HG03064 (cell line): ENCODE results near the gene KRT28.
A peak's percentile ranks its signal among the peaks of the same experiment; 100 is the strongest.
"Not testable (repeated sequence)": the region's sequence is repeated elsewhere in the genome, so short reads cannot be mapped to it uniquely, and the experiment has no call there.

Experiments
- ATAC-seq: cut with Tn5 transposase; IDR thresholded peaks from one replicate; pipeline ENCODE4 v1.9.1; 2021; ENCODE audit warnings: low read depth; ENCODE audit not compliant: unreplicated experiment

Gene KRT28

DNA sequence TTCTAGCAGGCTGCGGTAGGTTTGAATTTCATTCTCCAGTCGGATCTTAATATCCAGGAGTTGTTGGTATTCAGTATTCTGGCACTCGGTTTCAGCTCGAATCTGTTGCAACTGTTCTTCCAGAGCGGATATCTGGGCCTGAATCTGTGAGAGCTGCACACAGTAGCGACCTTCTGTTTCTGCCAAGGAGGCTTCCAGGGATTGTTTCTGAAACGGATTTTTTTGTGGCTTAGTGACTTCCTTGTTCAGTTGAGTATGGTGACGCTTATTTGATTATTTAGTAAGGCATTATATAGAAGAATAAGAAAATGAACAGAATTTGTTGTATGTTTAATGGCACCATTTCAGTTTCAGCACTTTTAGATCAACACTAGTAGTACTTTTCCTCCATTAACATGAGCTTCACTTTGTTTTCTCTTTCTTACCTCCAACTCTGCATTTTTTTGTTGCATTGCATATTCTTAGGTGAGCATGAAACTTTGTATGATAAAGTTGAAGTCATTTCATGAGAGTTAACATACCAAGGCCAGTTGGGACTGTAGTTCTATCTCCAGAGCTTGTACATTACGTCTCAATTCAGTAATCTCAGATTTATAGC, 19.9 kb upstream of the KRT28 start:
- no peak for ATAC-seq

DNA sequence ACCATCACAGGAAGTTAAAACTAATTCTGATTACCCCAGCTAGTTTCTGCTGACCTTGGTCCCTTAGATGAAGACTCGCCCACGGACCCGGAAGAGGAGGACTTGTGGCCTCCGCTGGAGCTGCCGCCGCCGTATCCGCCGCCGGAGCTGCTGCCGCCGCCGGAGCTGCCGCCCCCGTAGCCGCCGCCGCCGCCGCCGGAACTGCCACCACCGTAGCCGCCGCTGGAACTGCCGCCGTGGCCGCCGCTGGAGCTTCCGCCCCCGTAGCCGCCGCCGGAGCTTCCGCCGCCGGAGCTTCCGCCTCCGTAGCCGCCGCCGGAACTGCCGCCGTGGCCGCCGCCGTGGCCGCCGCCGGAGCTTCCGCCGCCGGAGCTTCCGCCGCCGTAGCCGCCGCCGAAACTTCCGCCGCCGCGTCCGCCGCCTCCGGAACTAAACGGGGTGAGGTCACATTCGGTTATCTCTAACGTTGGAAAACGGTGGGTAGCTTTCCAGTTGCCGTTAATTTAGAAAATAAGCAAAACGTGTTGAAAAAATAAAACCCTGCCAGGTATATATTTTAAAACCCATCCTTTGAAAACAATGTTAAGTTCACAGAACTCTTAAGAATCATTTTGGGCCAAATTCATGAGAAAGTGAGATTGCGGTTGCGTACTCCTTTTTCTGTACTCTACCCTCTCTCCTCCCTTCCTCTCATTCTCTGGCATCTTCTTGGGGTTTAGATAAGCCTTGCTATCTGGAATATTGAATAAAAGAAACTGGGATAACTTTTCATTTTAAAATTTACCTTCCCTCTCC, 19.2 kb upstream of the KRT28 start:
- peak; percentile 57 for ATAC-seq

DNA sequence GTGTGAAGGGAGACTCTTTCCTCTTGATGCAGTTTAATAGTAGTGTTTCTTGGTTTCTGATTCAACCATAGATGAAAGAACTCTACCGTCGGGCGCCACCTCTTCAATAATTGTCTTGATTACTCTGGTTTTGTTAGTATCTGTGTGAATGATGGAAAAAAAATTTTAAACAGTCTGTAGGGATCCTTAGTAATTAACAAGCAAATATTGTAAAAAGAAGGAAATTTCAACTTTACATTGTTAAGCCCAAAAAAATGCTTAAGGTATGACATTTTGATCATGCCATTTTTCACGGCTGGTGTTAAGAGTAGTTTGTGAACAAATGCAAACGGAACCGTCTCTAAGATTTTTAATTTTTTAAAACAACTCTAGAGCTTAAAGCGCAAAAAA, 18.6 kb upstream of the KRT28 start:
- no peak for ATAC-seq

DNA sequence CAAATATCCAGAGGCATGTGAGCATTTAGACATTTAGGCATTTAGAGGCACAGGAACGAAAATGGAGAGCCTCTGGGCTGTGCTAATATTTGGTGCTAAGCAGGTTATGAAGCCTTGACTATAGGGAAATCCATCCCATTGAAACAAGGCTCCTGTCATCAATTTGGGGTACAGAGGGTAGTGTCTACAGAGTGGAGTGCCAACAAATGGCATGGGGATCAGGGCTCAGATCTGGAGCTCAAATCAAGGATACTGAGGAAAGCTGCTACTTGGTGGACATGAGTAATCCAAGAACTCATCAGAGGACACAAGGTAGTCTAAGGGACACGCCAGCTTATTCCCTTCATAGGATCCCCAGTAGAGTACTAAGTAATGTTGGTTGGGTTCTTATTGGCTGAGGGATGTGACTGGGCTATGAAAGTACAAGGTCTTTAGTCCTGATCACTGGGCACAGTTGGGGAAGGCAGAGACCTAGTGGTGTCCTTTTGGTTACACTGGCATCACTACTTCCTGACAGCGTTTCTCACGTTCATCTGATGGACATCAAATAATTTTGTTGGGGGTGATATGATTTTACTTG, 17.4 kb upstream of the KRT28 start:
- ATAC-seq = no peak

DNA sequence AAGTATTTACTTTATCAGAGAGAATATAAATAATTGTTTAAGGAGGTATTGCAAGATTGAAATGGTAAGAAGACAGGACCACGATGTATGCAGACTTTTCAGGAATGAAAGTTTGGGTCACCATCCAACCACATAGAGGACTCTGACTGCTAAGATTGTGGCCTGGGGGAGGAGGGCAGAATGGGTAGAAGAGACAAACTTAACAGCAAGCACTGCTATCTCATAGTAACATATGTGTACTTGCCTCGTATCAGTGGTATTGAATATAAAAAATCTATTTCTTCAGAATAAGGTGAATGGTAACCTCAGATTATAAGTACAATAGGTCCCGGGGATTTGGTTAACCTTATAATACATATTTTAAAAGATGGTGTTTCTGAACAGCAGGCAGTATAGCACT, 16.8 kb upstream of the KRT28 start:
- ATAC-seq = no peak

DNA sequence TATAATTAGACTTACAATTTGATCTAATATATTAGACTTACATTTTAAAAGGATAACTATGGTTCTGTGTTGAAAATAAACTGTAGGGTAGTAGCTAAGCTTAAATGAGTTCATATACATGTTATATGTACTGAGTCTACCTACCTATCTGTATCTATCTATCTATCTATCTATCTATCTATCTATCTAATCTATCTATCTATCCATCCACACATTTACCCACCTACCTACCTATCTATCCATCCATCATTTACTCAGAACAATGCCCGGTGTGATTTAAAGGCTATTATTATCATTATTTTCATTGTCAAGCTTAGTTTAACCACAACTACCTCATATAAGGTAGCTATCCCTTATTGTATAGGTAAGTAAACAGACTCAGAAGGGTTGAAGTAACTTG, 15.6 kb upstream of the KRT28 start:
- no peak for ATAC-seq

DNA sequence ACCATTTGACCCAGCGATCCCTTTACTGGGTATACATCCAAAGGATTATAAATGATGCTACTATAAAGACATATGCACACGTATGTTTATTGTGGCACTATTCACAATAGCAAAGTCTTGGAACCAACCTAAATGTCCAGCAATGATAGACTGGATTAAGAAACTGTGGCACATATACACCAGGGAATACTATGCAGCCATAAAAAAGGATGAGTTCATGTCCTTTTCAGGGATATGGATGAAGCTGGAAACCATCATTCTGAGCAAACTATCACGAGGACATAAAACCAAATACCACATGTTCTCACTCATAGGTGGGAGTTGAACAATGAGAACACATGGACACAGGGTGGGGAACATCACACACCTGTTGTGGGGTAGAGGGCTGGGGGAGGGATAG, 14.9 kb upstream of the KRT28 start:
- ATAC-seq = not testable (repeated sequence)

DNA sequence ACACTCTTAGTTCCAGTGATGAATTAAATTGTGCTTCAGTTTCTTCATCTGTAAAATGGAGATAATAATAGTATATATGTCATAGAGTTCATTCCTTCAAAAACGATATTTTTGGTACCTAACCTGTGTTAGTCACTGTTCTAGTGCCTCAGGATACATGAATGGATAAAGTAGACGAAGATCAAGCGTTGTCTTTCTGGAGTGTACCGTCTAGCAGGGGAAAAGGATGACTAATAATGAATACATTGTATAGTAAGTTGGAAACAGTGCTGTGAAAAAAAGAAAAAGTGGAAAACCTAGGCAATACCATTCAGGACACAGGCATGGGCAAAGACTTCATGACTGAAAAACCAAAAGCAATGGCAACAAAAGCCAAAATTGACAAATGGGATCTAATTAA, 14.0 kb upstream of the KRT28 start:
- ATAC-seq = no peak

DNA sequence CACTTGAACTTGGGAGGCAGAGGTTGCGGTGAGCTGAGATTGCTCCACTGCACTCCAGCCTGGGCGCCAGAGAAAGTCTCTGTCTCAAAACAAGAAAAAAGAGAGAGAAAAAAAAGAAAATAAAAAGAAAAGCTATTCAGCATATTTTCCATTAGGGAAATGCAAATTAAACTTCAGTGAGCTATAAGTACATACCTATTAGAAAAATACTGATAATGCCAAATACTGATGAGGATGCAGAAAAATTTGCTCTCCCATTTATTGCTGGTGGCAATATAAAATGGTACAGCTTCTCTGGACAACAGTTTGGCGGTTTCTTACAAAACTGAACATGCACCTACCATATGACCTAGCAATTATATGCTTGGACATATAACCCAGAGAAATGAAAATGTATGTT, 12.9 kb upstream of the KRT28 start:
- no peak for ATAC-seq

DNA sequence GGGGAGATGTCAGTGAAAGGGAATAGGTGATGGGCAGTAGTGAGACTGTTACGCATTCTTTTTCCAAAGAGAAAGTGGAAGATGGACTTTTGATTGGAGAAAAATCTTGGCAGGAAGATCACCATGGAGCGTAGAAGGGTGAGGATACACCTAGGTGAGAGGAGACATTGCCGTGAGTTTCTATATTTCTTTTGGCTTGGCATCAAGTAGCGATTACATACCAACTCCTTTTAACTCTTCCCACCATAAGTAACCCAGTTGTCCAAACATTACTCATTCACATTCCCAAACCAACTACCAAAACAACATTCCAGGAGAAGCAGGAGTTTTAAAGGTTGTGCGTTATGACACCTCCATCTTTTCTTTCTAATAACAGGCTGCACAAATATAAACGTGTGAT, 10.7 kb upstream of the KRT28 start:
- ATAC-seq = no peak

DNA sequence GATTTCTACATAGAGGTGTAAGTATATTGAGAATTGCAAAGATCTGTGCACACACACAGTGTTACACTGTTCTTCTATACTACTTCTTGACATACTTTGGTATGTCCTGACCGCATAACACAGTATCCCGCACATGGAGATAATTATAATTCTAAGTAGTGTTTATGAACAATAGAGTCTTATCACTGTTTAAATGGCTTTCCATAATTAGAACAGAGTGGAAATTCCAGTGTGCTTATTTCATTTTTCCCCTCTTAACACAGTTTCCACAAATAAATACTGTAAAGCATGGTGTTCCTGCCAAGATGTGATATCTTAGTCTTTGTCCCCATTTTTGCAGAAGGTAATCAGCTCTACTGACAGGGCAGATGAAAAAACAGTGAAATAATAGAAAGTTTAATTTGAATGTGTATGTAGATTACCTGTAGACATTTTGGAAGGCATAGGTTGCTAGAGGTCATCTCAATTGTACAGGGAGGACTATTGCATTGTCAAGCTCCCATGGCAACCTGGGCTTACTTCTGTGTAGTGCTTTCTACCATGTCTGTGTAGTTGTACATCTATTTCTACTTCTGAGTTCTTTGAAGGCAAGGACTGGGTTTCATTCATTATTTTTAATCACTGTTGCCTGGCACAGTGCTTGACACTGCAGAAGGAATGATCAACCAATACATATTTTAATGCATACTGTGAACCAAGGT, 10.1 kb upstream of the KRT28 start:
- ATAC-seq = no peak

DNA sequence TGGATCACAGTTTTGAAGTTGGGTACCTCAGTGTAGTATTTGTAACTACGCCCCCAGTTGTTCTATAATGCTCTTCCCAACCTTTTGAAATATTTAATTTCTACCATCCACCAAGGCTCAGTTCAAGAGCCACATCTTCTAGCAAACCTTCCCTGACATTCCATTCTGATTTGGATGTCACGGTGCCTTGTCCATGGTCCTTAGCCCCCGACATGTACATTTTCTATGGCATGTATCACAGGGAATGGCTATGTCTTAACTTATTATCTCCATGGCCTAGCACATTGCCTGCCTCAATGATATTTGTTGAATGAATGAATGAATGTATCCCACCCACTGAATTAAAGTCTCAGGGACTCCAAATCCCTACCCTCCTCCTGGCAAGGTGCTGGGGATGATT, 6.4 kb upstream of the KRT28 start:
- ATAC-seq = no peak

DNA sequence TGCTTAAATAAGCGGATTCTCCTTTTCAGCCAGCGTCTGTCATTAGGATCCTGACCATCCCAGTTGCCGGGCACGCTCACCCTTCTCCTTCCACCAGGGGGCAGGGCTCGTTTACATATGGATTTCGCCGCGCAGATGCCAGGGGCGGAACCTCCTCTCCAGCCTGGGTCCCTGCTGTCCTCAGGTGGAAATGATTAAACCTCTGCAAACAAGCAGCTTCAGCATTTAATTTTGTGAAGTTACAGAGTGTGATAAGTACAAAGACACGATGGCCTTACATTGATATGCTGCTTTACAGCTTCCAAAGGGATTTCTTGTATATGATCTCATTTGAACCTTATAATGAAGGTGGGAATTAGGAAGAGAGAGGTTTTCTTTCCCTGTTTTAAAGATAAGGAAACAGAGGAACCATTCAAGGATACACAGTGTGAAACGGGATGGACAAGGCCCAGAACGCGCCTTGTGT, 3.9 kb upstream of the KRT28 start:
- ATAC-seq = no peak

DNA sequence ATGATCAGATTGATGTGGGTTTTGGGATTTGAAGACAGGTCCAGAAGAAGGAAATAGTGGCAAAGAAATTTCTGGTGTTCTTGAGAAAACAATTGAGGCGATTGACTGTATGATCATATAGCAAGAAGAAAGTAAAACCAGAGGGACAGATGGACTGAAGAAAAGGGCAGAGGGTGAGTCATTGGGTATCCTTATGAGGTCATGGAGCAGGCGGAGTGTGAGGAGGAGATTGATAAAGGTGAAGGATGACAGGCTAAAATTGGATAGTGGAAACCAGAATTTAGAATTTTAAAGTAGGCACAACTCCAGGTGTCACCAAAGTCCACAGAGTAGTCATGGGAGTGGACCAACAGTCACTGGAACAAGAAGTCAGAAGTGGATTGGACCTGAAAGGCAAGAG, 1.4 kb upstream of the KRT28 start:
- ATAC-seq = no peak

DNA sequence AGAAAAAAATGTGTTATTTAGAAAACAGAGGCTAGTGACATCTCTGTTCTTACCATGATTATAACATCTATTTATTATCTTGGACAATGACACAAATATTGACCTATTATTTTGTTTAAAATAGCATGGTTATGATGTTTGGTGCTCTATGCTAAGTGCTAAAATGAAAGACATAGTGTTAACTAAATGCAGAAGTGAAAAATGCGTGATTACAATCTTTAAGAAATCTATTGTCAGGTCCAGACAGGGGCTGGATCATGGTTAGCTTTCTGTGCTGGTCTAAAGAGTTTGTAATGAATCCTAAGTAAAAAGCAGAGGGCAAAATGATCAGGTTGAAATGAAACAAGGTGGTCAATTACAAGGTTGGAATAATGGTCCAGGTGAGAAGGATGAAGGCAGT, 622 bp upstream of the KRT28 start:
- ATAC-seq = no peak

DNA sequence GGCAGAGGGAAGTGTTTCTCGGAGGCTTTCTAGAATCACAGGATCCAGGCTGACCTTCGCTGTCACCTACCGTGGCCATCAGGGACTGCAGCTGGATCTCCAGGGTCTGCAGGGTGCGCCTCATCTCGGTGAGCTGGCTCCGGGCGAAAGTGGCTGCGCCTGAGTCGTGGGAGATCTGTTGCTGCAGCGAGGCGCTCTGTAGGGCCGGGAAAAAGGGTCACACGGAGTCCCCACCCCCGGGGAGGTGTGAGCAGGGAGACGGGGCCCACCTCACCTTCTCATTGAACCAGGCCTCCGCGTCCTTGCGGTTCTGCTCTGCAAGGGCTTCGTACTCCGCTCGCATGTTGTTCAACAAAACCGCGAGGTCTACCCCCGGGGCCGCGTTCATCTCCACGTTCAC, 2.9 kb downstream of the KRT28 start:
- no peak for ATAC-seq

DNA sequence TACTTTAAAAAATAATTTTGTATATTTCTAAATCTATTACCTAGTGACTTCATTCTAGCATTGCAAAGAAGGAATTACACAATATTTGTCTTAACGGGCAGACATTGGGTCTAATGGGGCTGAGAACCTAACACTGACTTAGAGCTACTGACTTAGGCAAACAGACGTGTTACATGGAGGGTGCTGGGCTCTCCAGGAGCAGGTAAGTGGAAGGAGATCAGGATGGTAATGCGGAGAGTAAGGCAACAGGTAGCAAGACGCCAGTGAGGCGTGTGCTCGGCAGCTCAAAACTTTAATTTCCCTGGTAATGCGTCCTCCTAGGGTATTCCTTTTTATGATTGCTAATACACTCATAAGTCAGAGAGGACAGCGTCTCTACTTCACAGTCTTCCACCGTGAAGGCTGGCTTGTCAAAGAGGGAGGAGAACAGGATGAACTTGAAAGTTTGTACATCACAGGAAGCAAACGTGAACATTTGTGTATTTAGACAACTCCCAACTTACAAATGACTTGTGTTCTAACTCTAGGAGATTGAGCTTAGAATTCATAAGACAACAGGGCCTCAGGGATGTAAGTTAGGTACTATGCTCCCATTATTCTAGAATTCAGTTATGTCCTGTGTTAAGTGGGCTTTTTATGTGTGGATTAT, 4.6 kb downstream of the KRT28 start:
- no peak for ATAC-seq

DNA sequence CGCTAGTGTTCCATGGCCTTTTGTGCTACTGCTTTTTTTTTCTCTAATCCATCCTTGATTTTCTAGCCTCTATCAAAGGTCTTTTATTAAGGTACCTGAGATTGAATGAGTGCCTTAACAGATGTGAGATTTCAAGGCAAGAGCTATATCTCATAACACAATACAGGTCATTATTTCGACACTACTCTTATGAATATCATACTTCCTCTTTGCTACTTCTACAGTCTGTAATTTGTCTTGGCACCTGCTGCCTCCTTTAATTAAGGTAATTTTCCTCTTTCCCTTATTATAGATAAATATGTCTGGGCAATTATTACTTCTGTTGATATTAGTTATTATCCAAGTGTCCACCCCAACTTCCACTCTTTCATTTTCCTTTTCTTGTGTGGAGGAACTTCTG, 5.3 kb downstream of the KRT28 start:
- ATAC-seq = no peak

DNA sequence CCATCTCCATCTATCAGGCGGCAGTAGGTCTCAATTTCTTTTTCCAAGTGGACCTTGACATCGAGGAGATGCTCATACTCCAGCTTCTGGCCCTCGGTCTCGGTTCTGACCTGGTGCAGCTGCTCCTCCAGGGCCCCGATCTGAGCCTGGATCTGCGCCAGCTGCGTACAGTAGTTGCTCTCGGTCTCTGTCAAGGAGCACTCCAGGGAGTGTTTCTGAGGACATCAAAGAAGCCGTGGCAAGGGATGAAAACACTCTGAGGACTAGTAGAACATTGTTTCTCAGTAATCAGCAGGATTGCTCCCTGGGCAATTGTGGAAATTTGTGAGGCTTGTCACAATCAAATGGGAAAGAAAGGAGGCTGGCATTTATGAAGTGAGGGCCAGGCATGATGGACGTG, 5.9 kb downstream of the KRT28 start:
- no peak for ATAC-seq

DNA sequence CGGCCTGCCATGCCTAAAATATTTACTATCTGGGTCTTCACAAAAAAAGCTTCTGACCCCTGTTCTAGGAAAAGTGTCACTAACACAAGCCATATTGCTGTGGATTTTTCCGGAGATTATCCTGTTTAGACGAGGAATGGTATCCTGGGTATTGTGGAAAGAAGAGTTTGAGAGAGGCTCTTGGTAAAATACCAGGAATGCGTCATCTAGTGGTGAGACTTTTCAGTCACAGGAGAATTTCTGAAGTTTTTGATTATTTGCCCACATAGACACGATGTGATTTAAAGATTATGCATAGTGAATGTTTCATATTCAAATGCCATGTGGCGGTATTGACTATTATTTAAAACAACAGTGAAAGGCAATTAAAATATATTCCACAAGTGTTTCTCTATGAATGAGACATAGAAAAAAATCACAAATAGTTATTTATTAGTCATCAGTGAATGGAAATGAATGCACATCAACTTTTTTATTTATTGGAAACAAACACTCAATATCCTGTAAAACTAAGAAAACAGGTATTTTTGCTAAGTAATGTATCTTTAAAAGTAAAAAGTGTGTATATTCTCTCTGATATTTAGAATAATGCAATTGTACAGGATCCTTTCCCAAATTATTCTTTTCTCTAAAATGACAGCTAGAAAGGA, 7.8 kb downstream of the KRT28 start:
- no peak for ATAC-seq

DNA sequence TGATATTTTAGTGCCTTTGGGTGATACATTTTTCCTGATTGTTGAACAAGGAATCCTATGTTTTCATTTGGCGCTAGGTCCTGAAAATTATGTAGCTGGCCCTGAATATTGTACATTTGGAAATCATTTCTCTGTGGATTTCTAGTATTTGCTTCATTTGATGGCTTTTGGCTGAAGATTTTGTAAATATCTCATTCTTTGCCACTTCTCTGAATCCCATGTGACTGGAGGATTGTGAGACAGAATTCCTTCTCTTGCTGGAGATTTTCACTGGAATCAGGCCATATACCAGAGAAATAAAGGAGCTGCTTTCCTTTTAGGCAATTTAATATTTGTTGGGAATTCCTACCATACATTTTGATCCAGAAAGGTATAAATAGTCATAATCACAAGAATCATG, 8.6 kb downstream of the KRT28 start:
- ATAC-seq = no peak
